CD4-positive, alpha-beta T cell (primary cell): Measurements from ENCODE around the gene MIEN1. TPM values are rescaled to one million over a fixed set of nuclear protein-coding genes. Genes with fewer than 3 reads are reported as not detected.

Experiments used
- ATAC-seq: fragments of 200-7000 bp; cut with Tn5 transposase; one replicate; pipeline ENCODE4 v1.10.0; 2022; ENCODE audit warnings: mild to moderate bottlenecking; ENCODE audit not compliant: poor library complexity
- CTCF ChIA-PET: fragments of 350-600 bp; sonication (Branson Sonifier 250); formaldehyde crosslinking; loops from one replicate; lab custom pipeline; 2021; ENCODE audit warnings: antibody characterized with exemption, inconsistent platforms; lab: Charles Lee
- POLR2A ChIA-PET: fragments of 350-600 bp; sonication (Branson Sonifier 250); formaldehyde crosslinking; loops from one replicate; lab custom pipeline; 2021; ENCODE audit warnings: antibody characterized with exemption, inconsistent platforms; lab: Charles Lee
- DNase-seq, 14 experiments: peaks; one replicate each; pipeline ENCODE4 v3.0.0-alpha.2; 2013 to 2020; ENCODE audit warnings: mixed read lengths in 2 of 14
- H3K27ac ChIP-seq, 2 donors: one replicate each; pipeline versions ENCODE4 v1.5.1 to v1.7.0; 2013; ENCODE audit warnings: low read length in 2 of 2, low read depth in 1 of 2, mild to moderate bottlenecking in 1 of 2
- H3K27me3 ChIP-seq, 2 experiments: 1 replicate in 1 of 2; 2 replicates in 1 of 2; pipeline versions ENCODE4 v1.6.1 to v1.7.0; 2013; ENCODE audit warnings: low read length in 2 of 2, control low read depth in 1 of 2, mild to moderate bottlenecking in 1 of 2, moderate library complexity in 1 of 2; ENCODE audit not compliant: insufficient read depth in 2 of 2, control insufficient read depth in 1 of 2
- H3K36me3 ChIP-seq: one replicate; pipeline ENCODE4 v1.6.1; 2013; ENCODE audit warnings: low read length, control low read depth; ENCODE audit not compliant: insufficient read depth
- H3K4me1 ChIP-seq: one replicate; pipeline ENCODE4 v1.6.1; 2013; ENCODE audit warnings: low read length, control low read depth; ENCODE audit not compliant: insufficient read depth
- H3K4me3 ChIP-seq: one replicate; pipeline ENCODE4 v1.5.1; 2013; ENCODE audit warnings: mild to moderate bottlenecking, low read length, moderate library complexity
- H3K9me3 ChIP-seq, 2 experiments: 1 replicate in 1 of 2; 2 replicates in 1 of 2; pipeline versions ENCODE4 v1.6.1 to v1.7.0; 2013; ENCODE audit warnings: low read length in 2 of 2, mild to moderate bottlenecking in 2 of 2, control low read depth in 1 of 2, moderate library complexity in 1 of 2; ENCODE audit not compliant: control insufficient read depth in 1 of 2, insufficient read depth in 1 of 2
- H3K27ac Mint-ChIP-seq: one replicate; pipeline ENCODE4 v1.8.0; 2020; ENCODE audit warnings: mixed read lengths
- H3K27me3 Mint-ChIP-seq: one replicate; pipeline ENCODE4 v1.8.0; 2021; ENCODE audit warnings: mixed read lengths
- H3K36me3 Mint-ChIP-seq: one replicate; pipeline ENCODE4 v1.8.0; 2021; ENCODE audit warnings: low read depth, mixed read lengths
- H3K4me1 Mint-ChIP-seq: one replicate; pipeline ENCODE4 v1.8.0; 2021; ENCODE audit warnings: low read depth, mixed read lengths
- H3K4me3 Mint-ChIP-seq: one replicate; pipeline ENCODE4 v1.8.0; 2020; ENCODE audit warnings: mild to moderate bottlenecking, mixed read lengths
- H3K9me3 Mint-ChIP-seq: one replicate; pipeline ENCODE4 v1.8.0; 2020; ENCODE audit warnings: mixed read lengths
- CTCF ChIP-seq: fragments of 200-600 bp; IDR thresholded peaks from one replicate; pipeline ENCODE4 v1.8.0; 2022; ENCODE audit warnings: antibody characterized with exemption, mild to moderate bottlenecking
- intact Hi-C, 2 experiments: fragments of 100-400 bp; cut with DNase I in 1 of 2; cut with micrococcal nuclease in 1 of 2; formaldehyde crosslinking; loops; one replicate each; pipeline versions ENCODE4 v1.15.1 to v1.9.0; 2023 to 2025; cut with DNase I, micrococcal nuclease
- total RNA-seq, 174 experiments: library from RNA in 2 of 174; stranded (reverse) in 2 of 174; gene quantifications; one replicate each; pipeline ENCODE4 v1.2.3 and lab custom pipeline; 2021 to 2026

Gene MIEN1
- total RNA-seq, 2 experiments from 2014 or later = 31.5 to 32.3 TPM

GRCh38 chr17:39753514-39754160, 23.3 kb upstream of the MIEN1 start:
- peak in 12 of 14 experiments; percentile 50 to 91 (median 70) for DNase-seq
- ChIA-PET CTCF (interaction anchor here (1.0 to 6.4 kb wide), 19 partner anchors 10 to 227 kb away, joined by 3 to 52 read pairs (median 6); partner anchors contain the start of genes IKZF3, MIEN1, PGAP3 and PNMT), POLR2A (interaction anchor here (0.7 to 5.0 kb wide), 13 partner anchors 14 to 601 kb away, joined by 3 to 52 read pairs (median 26); partner anchors contain the start of genes IKZF3, LRRC3C, MIEN1 and ORMDL3)
- H3K4me1 Mint-ChIP-seq = peaks cover 49% of the 10 kb centered on the region
- H3K27me3 ChIP-seq = no peaks in the 10 kb centered on the region
- H3K4me1 ChIP-seq = peaks cover 53% of the 10 kb centered on the region
- peak overlapping the region; percentile 60 for H3K4me3 ChIP-seq
- no peak for TF ChIP-seq CTCF
- H3K27ac Mint-ChIP-seq = peak overlapping the region; percentile 92
- peak; percentile 20 for ATAC-seq
- peak overlapping the region; percentile 89 to 97 for H3K27ac ChIP-seq
- H3K36me3 ChIP-seq = no peaks in the 10 kb centered on the region
- intact Hi-C loops = loop anchor here (1.0 to 5.0 kb wide), 12 partner anchors 23 to 227 kb away; partner anchors contain the start of genes IKZF3 (in 2 of the 2), LRRC3C (in 1 of the 2), MIEN1 (in 1 of the 2) and ORMDL3 (in 1 of the 2)
- peaks cover 4% of the 10 kb centered on the region for H3K36me3 Mint-ChIP-seq
- no peaks in the 10 kb centered on the region for H3K9me3 Mint-ChIP-seq
- no peaks in the 10 kb centered on the region for H3K9me3 ChIP-seq
- H3K4me3 Mint-ChIP-seq = peak overlapping the region; percentile 87
- H3K27me3 Mint-ChIP-seq = no peaks in the 10 kb centered on the region

- Mint-ChIP-seq H3K27me3 (no peaks in the 10 kb centered on the region), H3K4me1 (peaks cover 36% of the 10 kb centered on the region), H3K27ac (peak overlapping the region; percentile 92), H3K4me3 (peak overlapping the region; percentile 84), H3K9me3 (no peaks in the 10 kb centered on the region), H3K36me3 (no peaks in the 10 kb centered on the region)
- Histone ChIP-seq H3K36me3 (no peaks in the 10 kb centered on the region), H3K9me3 (no peaks in the 10 kb centered on the region), H3K27ac (no peak overlapping the region), H3K4me3 (no peak overlapping the region), H3K4me1 (peaks cover 41% of the 10 kb centered on the region), H3K27me3 (no peaks in the 10 kb centered on the region)
- ChIA-PET POLR2A (interaction anchor here (1.1 to 5.0 kb wide), 5 partner anchors 13 to 174 kb away, joined by 3 to 34 read pairs (median 26); partner anchors contain the start of genes LRRC3C, MIEN1 and ORMDL3), CTCF (interaction anchor here (1.1 to 6.4 kb wide), 11 partner anchors 18 to 206 kb away, joined by 3 to 52 read pairs (median 9); partner anchors contain the start of genes IKZF3, MIEN1 and PGAP3)
- DNase-seq (peak in 2 of 14 experiments; percentile 20 to 21), ATAC-seq (no peak)
- intact Hi-C loops = loop anchor here (2.0 to 5.0 kb wide), 2 partner anchors 85 to 204 kb away; partner anchors contain the start of genes PNMT (in 1 of the 2) and TCAP (in 1 of the 2)
- no peak for TF ChIP-seq CTCF
Observed at GRCh38 chr17:39752241-39752881, 22.0 kb upstream of the MIEN1 start.

- H3K27me3 Mint-ChIP-seq = no peaks in the 10 kb centered on the region
- ChIA-PET POLR2A (no interaction called here), CTCF (interaction anchor here (1.1 to 6.4 kb wide), 2 partner anchors 21 to 130 kb away, joined by 3 to 43 read pairs; partner anchors contain the start of gene MIEN1)
- Histone ChIP-seq H3K4me1 (peaks cover 33% of the 10 kb centered on the region), H3K4me3 (no peak overlapping the region), H3K27ac (no peak overlapping the region), H3K9me3 (no peaks in the 10 kb centered on the region), H3K36me3 (no peaks in the 10 kb centered on the region), H3K27me3 (no peaks in the 10 kb centered on the region)
- intact Hi-C loops = loop anchor here (2.0 to 5.0 kb wide), 2 partner anchors 84 to 203 kb away; partner anchors contain the start of genes PNMT (in 1 of the 2) and TCAP (in 1 of the 2)
- H3K9me3 Mint-ChIP-seq = no peaks in the 10 kb centered on the region
- peak overlapping the region; percentile 92 for H3K27ac Mint-ChIP-seq
- H3K4me3 Mint-ChIP-seq = peak overlapping the region; percentile 84
- peaks cover 29% of the 10 kb centered on the region for H3K4me1 Mint-ChIP-seq
- ATAC-seq (no peak), DNase-seq (peak in 1 of 14 experiments; percentile 29)
- no peak for TF ChIP-seq CTCF
- no peaks in the 10 kb centered on the region for H3K36me3 Mint-ChIP-seq
Observed at GRCh38 chr17:39751637-39752036, 21.3 kb upstream of the MIEN1 start.
